Liver (tissue), 3 donors: Measurements from ENCODE around the gene CACNA1I.

Experiments used
- ATF3 ChIP-seq: IDR thresholded peaks from 2 replicates; pipeline ENCODE4 v1.6.1; 2016; ENCODE audit warnings: antibody characterized with exemption
- CTCF ChIP-seq: fragments of 150-350 bp; IDR thresholded peaks from 2 replicates; pipeline ENCODE4 v1.5.1; 2017; ENCODE audit warnings: improper control_type of control experiment, low read depth, low read length; ENCODE audit not compliant: missing input control
- FOXA1 ChIP-seq: IDR thresholded peaks from 2 replicates; pipeline ENCODE4 v1.6.1; 2016; ENCODE audit warnings: antibody characterized with exemption
- JUND ChIP-seq, 2 donors: IDR thresholded peaks; 2 replicates each; pipeline ENCODE4 v1.6.1; 2016; ENCODE audit warnings: antibody characterized with exemption in 2 of 2
- RAD21 ChIP-seq, 2 donors: IDR thresholded peaks; 2 replicates each; pipeline ENCODE4 v1.6.1; 2016; ENCODE audit warnings: antibody characterized with exemption in 2 of 2, mild to moderate bottlenecking in 2 of 2
- SP1 ChIP-seq: IDR thresholded peaks from 2 replicates; pipeline ENCODE4 v1.6.1; 2018; ENCODE audit warnings: antibody characterized with exemption, mild to moderate bottlenecking
- TAF1 ChIP-seq: conservative IDR thresholded peaks from 2 replicates; pipeline ENCODE4 v1.6.1; 2016; ENCODE audit warnings: antibody characterized with exemption, mild to moderate bottlenecking
- YY1 ChIP-seq: IDR thresholded peaks from 2 replicates; pipeline ENCODE4 v1.6.1; 2016; ENCODE audit warnings: antibody characterized with exemption, mild to moderate bottlenecking
- donor health status: healthy.
- donor health status: healthy.

- TF ChIP-seq CTCF (no peak), JUND (IDR thresholded peaks at IDR 0.05) (no peak), TAF1 (no peak), FOXA1 (no peak), ATF3 (no peak), RAD21 (IDR thresholded peaks at IDR 0.05) (no peak), YY1 (no peak), SP1 (no peak)
These were observed 129.2 kb downstream of the CACNA1I start for GRCh38 chr22:39699631-39700360.
